RWPE1 (cell line): Measurements from ENCODE around the gene AUNIP.

ENCODE experiments used
- CTCF ChIA-PET: fragments of 350-600 bp; sonication (Branson Sonifier 250); formaldehyde crosslinking; extraction: SDS; loops from one replicate; lab custom pipeline; 2021; lab: Yijun Ruan, JAX
- POLR2A ChIA-PET: fragments of 400-600 bp; formaldehyde crosslinking; extraction: SDS; loops from one replicate; lab custom pipeline; 2020; ENCODE audit warnings: antibody characterized with exemption; ENCODE audit not compliant: low non-redundant PET; lab: Yijun Ruan, JAX
- DNase-seq: peaks from one replicate; pipeline ENCODE4 v3.0.0; 2012; ENCODE audit warnings: low spot score
- H3K27ac ChIP-seq: fragments of 450-650 bp; 2 replicates; pipeline ENCODE4 v1.5.1; 2017
- CTCF ChIP-seq: fragments of 450-650 bp; conservative IDR thresholded peaks from 2 replicates; pipeline ENCODE4 v1.5.1; 2017; ENCODE audit warnings: low read depth, mild to moderate bottlenecking

Gene AUNIP

GRCh38 chr1:25799352-25799934 lies 59.8 kb downstream of the AUNIP start:
- ChIA-PET CTCF (interaction anchor here (1.0 to 1.4 kb wide), 3 partner anchors 9 to 191 kb away, joined by 3 to 4 read pairs (median 3); no protein-coding TSS in a partner anchor), POLR2A (no interaction called here)
- no peak for TF ChIP-seq CTCF
- no peak for DNase-seq
- peak overlapping the region; percentile 56 for H3K27ac ChIP-seq

DNA sequence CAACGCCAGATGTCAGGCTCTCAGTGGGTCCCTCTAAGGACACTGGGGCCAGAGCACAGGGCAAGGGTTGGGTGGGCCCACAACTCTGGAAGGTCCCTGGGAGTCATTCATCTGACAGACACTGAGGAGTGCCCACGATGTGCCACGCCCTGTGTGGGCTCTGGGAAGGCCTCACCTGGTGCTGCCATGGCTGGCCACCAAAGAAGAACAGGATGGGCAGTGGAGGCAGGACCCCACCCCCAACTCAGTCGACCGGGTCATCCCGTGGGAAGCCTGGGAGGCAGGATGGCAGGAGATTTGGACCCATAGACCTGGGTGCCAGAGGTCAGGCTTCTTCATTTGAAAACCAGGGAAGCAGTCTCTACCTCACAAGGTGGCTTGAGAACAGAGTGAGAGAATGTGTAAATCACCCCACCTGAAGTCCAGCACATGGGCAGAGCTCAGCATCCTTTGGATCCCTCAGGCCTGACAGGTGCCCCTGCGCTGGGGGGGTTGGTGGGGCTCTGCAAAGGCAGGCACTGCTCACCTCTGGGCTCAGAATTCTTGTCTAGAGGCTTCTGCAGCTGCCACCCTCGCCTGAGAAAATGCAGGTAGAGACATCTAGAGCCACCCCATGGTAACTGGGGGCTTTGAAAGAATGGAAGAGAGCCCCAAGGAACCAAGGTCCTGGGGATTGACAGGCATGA lies 60.4 kb downstream of the AUNIP start:
- no peak for TF ChIP-seq CTCF
- DNase-seq, result no peak
- ChIA-PET POLR2A (no interaction called here), CTCF (interaction anchor here (1.0 to 1.9 kb wide), 2 partner anchors 11 to 190 kb away, joined by 3 to 9 read pairs; no protein-coding TSS in a partner anchor)
- H3K27ac ChIP-seq, result no peak overlapping the region

GRCh38 chr1:25797939-25798338 lies 61.3 kb downstream of the AUNIP start:
- CTCF ChIA-PET, result interaction anchor here (0.6 to 1.9 kb wide), 3 partner anchors 11 to 272 kb away, joined by 3 to 9 read pairs (median 4); no protein-coding TSS in a partner anchor
- TF ChIP-seq CTCF, result no peak
- no peak for DNase-seq
- POLR2A ChIA-PET, result no interaction called here
- no peak overlapping the region for H3K27ac ChIP-seq

DNA sequence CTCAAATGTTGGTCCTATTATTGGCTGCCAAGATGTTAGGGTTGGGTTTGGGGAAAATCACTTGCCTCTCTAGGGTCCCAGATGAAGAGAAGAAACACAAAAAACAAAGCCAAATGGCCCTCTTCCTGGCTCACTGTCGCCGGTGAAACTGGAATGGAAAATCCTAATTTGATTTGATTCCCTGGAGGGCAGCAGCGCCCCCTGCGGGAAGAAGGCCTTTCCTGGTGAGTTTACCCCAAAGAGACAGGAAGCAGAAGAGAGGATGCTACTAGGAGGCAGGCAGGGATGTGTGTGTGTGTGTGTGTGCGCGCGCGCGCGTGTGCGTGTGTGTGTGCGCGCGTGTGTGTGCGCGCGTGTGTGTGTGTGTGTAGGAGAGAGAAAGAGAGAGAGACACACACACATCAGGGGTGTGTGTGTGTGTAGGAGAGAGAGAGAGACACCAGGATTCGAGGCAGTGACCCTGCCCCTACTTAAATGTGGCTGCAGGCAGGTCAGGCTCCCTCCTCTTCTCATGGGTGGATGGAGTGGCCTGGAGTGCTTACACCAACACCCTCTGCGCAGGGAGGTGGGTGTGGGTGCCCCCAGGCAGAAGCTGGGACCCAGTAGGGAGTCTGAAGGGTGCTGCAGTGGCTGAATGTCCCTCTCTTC lies 62.3 kb downstream of the AUNIP start:
- DNase-seq, result peak; percentile 70
- POLR2A ChIA-PET, result interaction anchor here (0.6 kb wide), 1 partner anchor 1768 kb away, joined by 3 read pairs; no protein-coding TSS in a partner anchor
- CTCF ChIA-PET, result interaction anchor here (0.8 to 1.9 kb wide), 3 partner anchors 12 to 271 kb away, joined by 3 to 9 read pairs (median 4); no protein-coding TSS in a partner anchor
- H3K27ac ChIP-seq, result no peak overlapping the region
- TF ChIP-seq CTCF, result peak; percentile 67

GRCh38 chr1:25795946-25796810 lies 63.1 kb downstream of the AUNIP start:
- no peak overlapping the region for H3K27ac ChIP-seq
- ChIA-PET POLR2A (interaction anchor here (0.6 kb wide), 1 partner anchor 1769 kb away, joined by 3 read pairs; no protein-coding TSS in a partner anchor), CTCF (interaction anchor here (0.6 to 2.0 kb wide), 5 partner anchors 9 to 187 kb away, joined by 3 to 5 read pairs (median 4); no protein-coding TSS in a partner anchor)
- no peak for TF ChIP-seq CTCF
- DNase-seq, result no peak
